Esophagus squamous epithelium (tissue), 5 donors: Measurements from ENCODE around the gene EXOC8. TPM values are rescaled to one million over a fixed set of nuclear protein-coding genes. Genes with fewer than 3 reads are reported as not detected.

Source experiments
- DNase-seq: peaks from one replicate; lab custom pipeline; 2025; lab: John Stamatoyannopoulos, UW
- H3K27ac ChIP-seq, 4 donors: fragments of 200-600 bp; sonication (generic); one replicate each; pipeline ENCODE4 v1.5.1; 2016 to 2019; ENCODE audit warnings: mild to moderate bottlenecking in 1 of 4
- H3K27me3 ChIP-seq, 4 donors: fragments of 200-600 bp; sonication (generic); 1 replicate in 3 of 4; 2 replicates in 1 of 4; pipeline versions ENCODE4 v1.5.1 to v1.6.0; 2017 to 2021; ENCODE audit warnings: antibody characterized with exemption in 1 of 4
- H3K36me3 ChIP-seq, 3 donors: fragments of 200-600 bp; sonication (generic); one replicate each; pipeline ENCODE4 v1.5.1; 2016 to 2019
- H3K4me1 ChIP-seq, 3 donors: fragments of 200-600 bp; sonication (generic); one replicate each; pipeline ENCODE4 v1.5.1; 2017 to 2019
- H3K4me3 ChIP-seq, 4 donors: fragments of 200-600 bp; sonication (generic); 1 replicate in 3 of 4; 2 replicates in 1 of 4; pipeline ENCODE4 v1.5.1; 2016 to 2019; ENCODE audit warnings: mild to moderate bottlenecking in 2 of 4, moderate library complexity in 1 of 4
- H3K9me3 ChIP-seq, 3 donors: fragments of 200-600 bp; sonication (generic); one replicate each; pipeline ENCODE4 v1.5.1; 2016 to 2019
- POLR2A ChIP-seq, 4 donors: fragments of 450-650 bp; IDR thresholded peaks; one replicate each; pipeline ENCODE4 v1.6.1; 2017; ENCODE audit warnings: antibody characterized with exemption in 4 of 4, mild to moderate bottlenecking in 4 of 4, moderate library complexity in 3 of 4
- WGBS, 2 donors: methylation state at CpG; one replicate each; pipeline ENCODE4 v1.1.5; 2018; 5-methylcytosine and 5-hydroxymethylcytosine counted together
- intact Hi-C: fragments of 100-400 bp; cut with DNase I; formaldehyde crosslinking; loops from one replicate; pipeline ENCODE4 v1.15.0; 2022
- total RNA-seq, 4 donors: library from RNA; depleted of rRNA; stranded (reverse); fragments of >200 nt; gene quantifications; one replicate each; pipeline ENCODE4 v1.1.0, GENCODE V29; 2016
- TF ChIP-seq, protein P1 (sequence below), 6 experiments: fragments of 450-650 bp in 4 of 6; fragments of 200-600 bp in 2 of 6; sonication (generic) in 2 of 6; IDR thresholded peaks; one replicate each; pipeline ENCODE4 v1.5.1; 2016 to 2019; ENCODE audit warnings: antibody characterized with exemption in 6 of 6, mild to moderate bottlenecking in 4 of 6, moderate library complexity in 4 of 6
- donor health status: DM: yes; HTN: yes; CAD: no.

EXOC8 gene
- total RNA-seq, 4 donors from 2014 or later = 10.6 to 12.8 (median 11.7) TPM

DNA sequence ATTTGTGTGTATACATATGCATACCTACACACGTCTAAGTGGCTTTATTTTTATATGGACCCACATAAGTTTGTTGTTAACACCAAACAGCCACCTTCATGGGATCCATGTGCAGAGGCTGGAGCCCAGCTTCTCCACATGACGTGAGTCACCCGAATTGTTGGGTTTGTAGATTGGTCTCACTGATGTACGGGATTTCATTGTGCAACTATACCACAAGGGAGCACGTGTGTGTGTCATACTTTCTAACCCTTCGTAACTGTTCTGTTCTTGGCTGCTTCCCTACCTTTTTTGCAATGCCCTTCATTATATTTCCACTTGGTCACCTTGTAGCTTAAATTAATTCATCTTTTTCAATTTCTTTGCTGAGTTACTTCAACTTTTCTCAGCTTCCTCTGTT is 21.5 kb upstream of the EXOC8 start:
- Histone ChIP-seq H3K4me3 (no peak overlapping the region), H3K27me3 (no peaks in the 10 kb centered on the region), H3K27ac (no peak overlapping the region), H3K36me3 (peaks cover 0 to 19% (median 0%) of the 10 kb centered on the region in 3 donors), H3K9me3 (no peaks in the 10 kb centered on the region), H3K4me1 (peaks cover 0 to 11% (median 0%) of the 10 kb centered on the region in 3 donors)
- TF ChIP-seq, protein P1, sequence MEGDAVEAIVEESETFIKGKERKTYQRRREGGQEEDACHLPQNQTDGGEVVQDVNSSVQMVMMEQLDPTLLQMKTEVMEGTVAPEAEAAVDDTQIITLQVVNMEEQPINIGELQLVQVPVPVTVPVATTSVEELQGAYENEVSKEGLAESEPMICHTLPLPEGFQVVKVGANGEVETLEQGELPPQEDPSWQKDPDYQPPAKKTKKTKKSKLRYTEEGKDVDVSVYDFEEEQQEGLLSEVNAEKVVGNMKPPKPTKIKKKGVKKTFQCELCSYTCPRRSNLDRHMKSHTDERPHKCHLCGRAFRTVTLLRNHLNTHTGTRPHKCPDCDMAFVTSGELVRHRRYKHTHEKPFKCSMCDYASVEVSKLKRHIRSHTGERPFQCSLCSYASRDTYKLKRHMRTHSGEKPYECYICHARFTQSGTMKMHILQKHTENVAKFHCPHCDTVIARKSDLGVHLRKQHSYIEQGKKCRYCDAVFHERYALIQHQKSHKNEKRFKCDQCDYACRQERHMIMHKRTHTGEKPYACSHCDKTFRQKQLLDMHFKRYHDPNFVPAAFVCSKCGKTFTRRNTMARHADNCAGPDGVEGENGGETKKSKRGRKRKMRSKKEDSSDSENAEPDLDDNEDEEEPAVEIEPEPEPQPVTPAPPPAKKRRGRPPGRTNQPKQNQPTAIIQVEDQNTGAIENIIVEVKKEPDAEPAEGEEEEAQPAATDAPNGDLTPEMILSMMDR (IDR thresholded peaks at IDR 0.05) = no peak
- no peak for TF ChIP-seq POLR2A (IDR thresholded peaks at IDR 0.05)
- 30 to 62% methylated on average over 6 of the region's 6 CpGs for WGBS, 2 donors
- intact Hi-C loops = loop anchor here (5.0 kb wide), 1 partner anchor 248 kb away; no protein-coding TSS in a partner anchor
- no peak for DNase-seq

- Histone ChIP-seq H3K4me3 (no peak overlapping the region), H3K4me1 (peaks cover 0 to 11% (median 0%) of the 10 kb centered on the region in 3 donors), H3K36me3 (peaks cover 0 to 21% (median 5%) of the 10 kb centered on the region in 3 donors), H3K27me3 (no peaks in the 10 kb centered on the region), H3K27ac (peak overlapping the region in 3 of 4 donors; percentile 22 to 59 (median 37)), H3K9me3 (no peaks in the 10 kb centered on the region)
- TF ChIP-seq, protein P1 (IDR thresholded peaks at IDR 0.05) = peak; percentile 52 to 86 (median 78)
- no peak for TF ChIP-seq POLR2A (IDR thresholded peaks at IDR 0.05)
- intact Hi-C loops = loop anchor here (5.0 kb wide), 1 partner anchor 249 kb away; no protein-coding TSS in a partner anchor
- 7 to 8% methylated on average over 4 of the region's 4 CpGs for WGBS, 2 donors
- no peak for DNase-seq
Measured at GRCh38 chr1:231357831-231358354, 20.2 kb upstream of the EXOC8 start.

DNA sequence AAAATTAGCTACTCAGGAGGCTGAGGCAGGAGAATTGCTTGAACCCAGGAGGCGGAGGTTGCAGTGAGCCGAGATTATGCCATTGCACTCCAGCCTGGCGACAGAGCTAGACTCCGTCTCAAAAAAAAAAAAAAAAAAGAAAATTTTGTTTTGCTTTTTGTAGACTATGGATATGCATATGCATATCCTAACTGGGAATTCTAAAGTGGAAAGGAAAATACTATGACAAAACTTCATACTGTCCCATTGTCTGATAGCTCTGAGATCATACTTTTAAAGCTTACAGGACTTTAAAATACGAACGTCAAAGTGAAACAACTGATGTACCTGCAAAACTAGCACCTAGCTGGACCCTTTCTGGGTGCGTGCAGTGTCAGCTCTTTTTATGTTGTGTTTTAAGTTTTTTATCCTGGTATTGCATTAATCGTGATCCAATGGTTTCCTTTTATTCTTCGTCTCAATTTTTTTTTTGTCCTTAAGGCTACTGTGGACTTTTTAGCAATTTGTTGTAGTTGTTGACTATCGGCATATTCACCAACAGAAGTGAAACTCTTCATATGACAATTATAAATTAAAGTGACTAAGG is 19.6 kb upstream of the EXOC8 start:
- 62 to 83% methylated on average over 10 of the region's 10 CpGs for WGBS, 2 donors
- intact Hi-C loops = loop anchor here (5.0 kb wide), 1 partner anchor 250 kb away; no protein-coding TSS in a partner anchor
- Histone ChIP-seq H3K9me3 (no peaks in the 10 kb centered on the region), H3K27me3 (no peaks in the 10 kb centered on the region), H3K36me3 (peaks cover 0 to 27% (median 5%) of the 10 kb centered on the region in 3 donors), H3K4me1 (peaks cover 0 to 11% (median 0%) of the 10 kb centered on the region in 3 donors), H3K4me3 (no peak overlapping the region), H3K27ac (no peak overlapping the region)
- TF ChIP-seq POLR2A (IDR thresholded peaks at IDR 0.05) = no peak
- TF ChIP-seq, protein P1 (IDR thresholded peaks at IDR 0.05) = no peak
- no peak for DNase-seq

- DNase-seq = no peak
- TF ChIP-seq, protein P1 (IDR thresholded peaks at IDR 0.05) = no peak
- no peak for TF ChIP-seq POLR2A (IDR thresholded peaks at IDR 0.05)
- no peak overlapping the region for H3K27ac ChIP-seq
- no peaks in the 10 kb centered on the region for H3K27me3 ChIP-seq
- H3K9me3 ChIP-seq = no peaks in the 10 kb centered on the region
- peaks cover 0 to 11% (median 0%) of the 10 kb centered on the region in 3 donors for H3K4me1 ChIP-seq
- intact Hi-C loops = loop anchor here (5.0 kb wide), 1 partner anchor 252 kb away; no protein-coding TSS in a partner anchor
- WGBS, 2 donors = 61 to 70% methylated on average over 3 of the region's 3 CpGs
- no peak overlapping the region for H3K4me3 ChIP-seq
- H3K36me3 ChIP-seq = peaks cover 0 to 38% (median 8%) of the 10 kb centered on the region in 3 donors
Measured at GRCh38 chr1:231355171-231355570, 17.5 kb upstream of the EXOC8 start.
